HG02759 (cell line): ENCODE results near the gene CARD10.

Source experiments
- ATAC-seq: cut with Tn5 transposase; IDR thresholded peaks from one replicate; pipeline ENCODE4 v1.9.1; 2021; ENCODE audit warnings: mild to moderate bottlenecking, moderate library complexity; ENCODE audit not compliant: unreplicated experiment

The CARD10 gene

GRCh38 chr22:37443086-37443485 is 76.1 kb downstream of the CARD10 start:
- ATAC-seq = no peak

DNA sequence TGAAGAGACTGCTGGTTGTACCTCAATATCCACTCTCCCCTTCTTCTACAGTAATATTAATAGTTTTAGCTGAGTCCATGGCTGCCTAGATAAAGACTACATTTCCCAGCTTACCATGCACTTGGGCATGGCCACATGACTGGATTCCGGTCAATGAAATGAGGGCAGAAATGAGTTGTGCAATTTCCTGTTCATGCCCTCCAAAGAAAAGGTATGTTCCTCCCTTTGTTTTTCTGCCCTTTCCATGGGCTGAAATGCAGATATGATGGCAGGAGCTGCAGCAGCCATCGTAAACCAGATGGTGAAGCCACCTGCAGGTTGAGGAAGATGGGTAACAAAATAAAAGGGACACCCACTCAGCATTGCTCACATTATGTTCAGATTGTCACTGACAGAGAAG is 76.7 kb downstream of the CARD10 start:
- ATAC-seq = no peak

DNA sequence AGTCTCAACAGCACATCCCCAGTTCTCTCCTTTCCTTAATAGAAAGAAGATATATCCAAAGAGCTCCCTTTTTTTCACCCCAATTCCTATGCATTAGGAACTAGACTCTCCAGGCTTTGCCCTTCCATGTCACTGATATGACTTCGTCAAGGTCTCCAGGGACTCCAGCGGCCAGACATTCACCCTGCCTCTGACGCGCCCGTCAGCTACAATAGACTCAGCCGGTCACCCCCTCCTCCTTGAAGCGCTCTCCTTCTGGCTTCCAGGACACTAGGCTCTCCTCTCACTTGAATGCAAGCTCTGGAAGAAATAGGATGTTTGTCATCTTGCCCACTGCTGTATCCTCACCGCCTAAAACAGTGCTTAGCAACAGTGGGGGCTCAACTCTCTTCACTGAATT is 77.1 kb downstream of the CARD10 start:
- ATAC-seq = no peak

DNA sequence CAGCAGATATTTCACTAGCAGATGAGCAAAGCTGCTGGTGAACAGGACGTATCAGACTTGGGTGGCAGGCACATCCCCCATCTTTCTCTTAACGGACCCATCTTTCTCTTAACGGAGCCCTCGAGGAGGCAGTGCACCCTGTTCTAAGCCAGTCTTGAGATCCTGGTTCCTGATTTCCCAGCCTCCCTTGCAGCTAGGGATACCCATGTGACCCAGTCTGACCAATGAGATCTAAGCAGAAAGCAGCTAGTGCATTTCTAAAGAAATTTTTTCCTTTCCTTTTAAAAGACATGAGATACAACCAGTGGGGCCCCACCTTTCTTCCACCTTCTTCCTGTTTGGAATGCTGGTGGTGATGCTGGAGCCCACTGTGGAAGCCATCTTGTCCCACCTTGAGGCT is 78.3 kb downstream of the CARD10 start:
- no peak for ATAC-seq
